OCI-LY3 (cell line): ENCODE measurements around the gene PACC1.

Source experiments
- H2AFZ ChIP-seq: fragments of 200-600, 300-600 bp; shearing (Covaris generic); 2 replicates; pipeline ENCODE4 v1.6.0; 2014; ENCODE audit warnings: antibody characterized with exemption, low read depth, low read length
- H3K27ac ChIP-seq: fragments of 200-600, 300-600 bp; sonication (generic); 2 replicates; pipeline ENCODE4 v1.5.1; 2014; ENCODE audit warnings: mild to moderate bottlenecking, low read length, moderate library complexity, mixed read lengths
- H3K27me3 ChIP-seq: fragments of 200-600, 300-600 bp; sonication (generic); 2 replicates; pipeline ENCODE4 v1.6.1; 2014; ENCODE audit warnings: low read depth, low read length, mixed read lengths
- H3K36me3 ChIP-seq: fragments of 200-600, 300-600 bp; sonication (generic); replicated peaks from 2 replicates; pipeline ENCODE3; 2014; ENCODE audit warnings: low read depth, low read length, mixed read lengths
- H3K4me1 ChIP-seq: fragments of 300-600, 200-600 bp; sonication (generic); 2 replicates; pipeline ENCODE4 v1.6.1; 2014; ENCODE audit warnings: low read length, mixed read lengths
- H3K4me2 ChIP-seq: fragments of 200-600, 300-600 bp; sonication (generic); 2 replicates; pipeline ENCODE4 v1.6.1; 2014; ENCODE audit warnings: low read length, mixed read lengths
- H3K4me3 ChIP-seq: fragments of 300-600, 200-600 bp; sonication (generic); 2 replicates; pipeline ENCODE4 v1.5.1; 2014; ENCODE audit warnings: antibody characterized with exemption, mild to moderate bottlenecking, low read length, moderate library complexity
- H3K79me2 ChIP-seq: fragments of 300-600, 200-600 bp; shearing (Covaris generic); 2 replicates; pipeline ENCODE4 v1.6.1; 2014; ENCODE audit warnings: mild to moderate bottlenecking, low read length, mixed read lengths
- H3K9ac ChIP-seq: fragments of 300-600, 200-600 bp; shearing (Covaris generic); 2 replicates; pipeline ENCODE4 v1.6.0; 2014; ENCODE audit warnings: mild to moderate bottlenecking, low read length, moderate library complexity
- H3K9me3 ChIP-seq: fragments of 200-600, 300-600 bp; shearing (Covaris generic); 2 replicates; pipeline ENCODE4 v1.6.1; 2014; ENCODE audit warnings: low read length, mixed read lengths; ENCODE audit not compliant: insufficient read depth
- H4K20me1 ChIP-seq: fragments of 200-600, 300-600 bp; sonication (generic); 2 replicates; pipeline ENCODE4 v1.6.1; 2016; ENCODE audit warnings: low read length, mixed read lengths; ENCODE audit not compliant: insufficient read depth
- EZH2phosphoT487 ChIP-seq: fragments of 200-600 bp; shearing (Covaris generic); IDR thresholded peaks from 2 replicates; pipeline ENCODE4 v1.6.1; 2018; ENCODE audit warnings: antibody characterized with exemption, mixed run types, low read depth
- TF ChIP-seq, protein P1 (sequence below): fragments of 200-600, 300-600 bp; sonication (generic); IDR thresholded peaks from 2 replicates; pipeline ENCODE4 v1.5.1; 2014; ENCODE audit warnings: antibody characterized with exemption, low read length, low read depth

The PACC1 gene

GRCh38 chr1:212455803-212456528 lies 41.3 kb upstream of the PACC1 start:
- Histone ChIP-seq H2AFZ (no peak overlapping the region), H3K4me1 (peaks cover 3% of the 10 kb centered on the region; the same call in 1 of the 2 replicates), H3K4me2 (peak overlapping the region; percentile 2; the same call in 1 of the 2 replicates), H3K36me3 (peaks cover 7% of the 10 kb centered on the region), H3K9me3 (0 out of 2 replicates have a peak, but pooled peaks cover 5% of the 10 kb centered on the region), H4K20me1 (no peaks in the 10 kb centered on the region), H3K27me3 (no peaks in the 10 kb centered on the region), H3K79me2 (no peaks in the 10 kb centered on the region), H3K4me3 (no peak overlapping the region), H3K27ac (no peak overlapping the region), H3K9ac (no peak overlapping the region)
- no peak for TF ChIP-seq EZH2phosphoT487
- TF ChIP-seq, protein P1, sequence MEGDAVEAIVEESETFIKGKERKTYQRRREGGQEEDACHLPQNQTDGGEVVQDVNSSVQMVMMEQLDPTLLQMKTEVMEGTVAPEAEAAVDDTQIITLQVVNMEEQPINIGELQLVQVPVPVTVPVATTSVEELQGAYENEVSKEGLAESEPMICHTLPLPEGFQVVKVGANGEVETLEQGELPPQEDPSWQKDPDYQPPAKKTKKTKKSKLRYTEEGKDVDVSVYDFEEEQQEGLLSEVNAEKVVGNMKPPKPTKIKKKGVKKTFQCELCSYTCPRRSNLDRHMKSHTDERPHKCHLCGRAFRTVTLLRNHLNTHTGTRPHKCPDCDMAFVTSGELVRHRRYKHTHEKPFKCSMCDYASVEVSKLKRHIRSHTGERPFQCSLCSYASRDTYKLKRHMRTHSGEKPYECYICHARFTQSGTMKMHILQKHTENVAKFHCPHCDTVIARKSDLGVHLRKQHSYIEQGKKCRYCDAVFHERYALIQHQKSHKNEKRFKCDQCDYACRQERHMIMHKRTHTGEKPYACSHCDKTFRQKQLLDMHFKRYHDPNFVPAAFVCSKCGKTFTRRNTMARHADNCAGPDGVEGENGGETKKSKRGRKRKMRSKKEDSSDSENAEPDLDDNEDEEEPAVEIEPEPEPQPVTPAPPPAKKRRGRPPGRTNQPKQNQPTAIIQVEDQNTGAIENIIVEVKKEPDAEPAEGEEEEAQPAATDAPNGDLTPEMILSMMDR: peak; percentile 99

DNA sequence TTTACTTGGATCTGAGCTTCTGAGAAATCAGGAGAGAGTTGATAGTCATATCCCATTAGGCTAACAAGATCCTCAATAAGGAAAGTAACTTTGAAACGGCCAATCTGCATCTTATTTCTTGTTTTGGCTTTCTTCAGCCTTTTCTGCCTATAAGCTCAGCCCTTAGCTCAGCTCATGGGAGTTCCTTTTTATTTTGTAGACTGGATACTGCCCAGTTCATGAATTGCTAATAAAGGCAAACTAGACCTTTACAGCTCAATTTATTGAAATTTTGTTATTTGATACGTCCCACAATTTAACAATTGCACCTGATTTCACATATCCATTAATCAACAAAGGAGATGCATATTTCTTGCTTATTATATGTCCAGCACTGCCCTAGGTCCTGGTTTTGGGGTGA lies 40.7 kb upstream of the PACC1 start:
- no peaks in the 10 kb centered on the region for H3K79me2 ChIP-seq

GRCh38 chr1:212454741-212455140 lies 40.1 kb upstream of the PACC1 start:
- H3K4me2 ChIP-seq: no peak overlapping the region
- TF ChIP-seq, protein P1: no peak
- no peak for TF ChIP-seq EZH2phosphoT487
- peaks cover 3% of the 10 kb centered on the region; the same call in 1 of the 2 replicates for H3K4me1 ChIP-seq

More for the DNA sequence above, 40.7 kb upstream of the PACC1 start:
- Histone ChIP-seq H3K9ac (no peak overlapping the region), H3K4me2 (peak overlapping the region; percentile 2; the same call in 1 of the 2 replicates), H3K9me3 (0 out of 2 replicates have a peak, but pooled peaks cover 5% of the 10 kb centered on the region), H3K36me3 (peaks cover 7% of the 10 kb centered on the region), H4K20me1 (no peaks in the 10 kb centered on the region), H2AFZ (no peak overlapping the region), H3K27ac (no peak overlapping the region), H3K27me3 (no peaks in the 10 kb centered on the region), H3K4me1 (peaks cover 3% of the 10 kb centered on the region; the same call in 1 of the 2 replicates), H3K4me3 (no peak overlapping the region)
- no peak for TF ChIP-seq EZH2phosphoT487
- TF ChIP-seq, protein P1: no peak

DNA sequence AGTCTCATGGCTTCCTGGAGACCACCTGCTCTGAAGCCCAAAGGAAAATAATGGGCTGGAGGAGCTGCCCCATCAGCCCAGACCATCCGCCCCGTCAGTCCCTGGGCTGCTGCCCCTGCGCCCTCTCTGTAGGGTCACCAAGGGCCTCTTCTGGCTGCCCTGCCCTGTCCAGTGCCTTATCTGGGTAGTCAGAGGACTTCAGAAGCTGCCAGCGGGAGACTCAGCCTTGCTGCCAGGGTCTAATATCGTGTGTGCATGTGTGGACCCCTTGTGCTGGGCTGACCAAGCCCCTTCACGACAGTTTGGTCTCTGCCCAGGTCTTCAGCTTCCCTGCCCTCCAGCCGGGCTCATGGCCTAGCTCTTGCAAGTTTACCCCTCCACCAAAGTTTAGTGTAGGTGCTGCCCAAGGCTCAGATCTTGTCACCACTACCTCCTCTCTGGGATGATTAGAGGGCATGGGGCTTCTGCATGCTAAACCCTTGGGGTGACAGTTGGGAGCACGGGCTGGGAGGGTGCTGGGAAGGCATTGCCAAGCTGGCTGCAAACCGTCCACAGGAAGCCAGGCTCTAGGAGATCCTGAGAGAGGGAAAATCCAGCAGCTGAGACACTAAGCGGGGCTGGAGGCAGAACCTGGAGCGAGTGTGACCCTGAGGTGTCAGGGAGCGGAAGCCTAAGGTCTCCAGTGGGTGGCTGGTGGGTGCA lies 38.6 kb upstream of the PACC1 start:
- Histone ChIP-seq H3K4me3 (no peak overlapping the region), H3K27ac (no peak overlapping the region), H2AFZ (no peak overlapping the region)

More at GRCh38 chr1:212454741-212455140, 40.1 kb upstream of the PACC1 start:
- Histone ChIP-seq H3K27ac (no peak overlapping the region), H3K27me3 (no peaks in the 10 kb centered on the region), H4K20me1 (no peaks in the 10 kb centered on the region), H3K36me3 (peaks cover 7% of the 10 kb centered on the region), H3K9me3 (0 out of 2 replicates have a peak, but pooled peaks cover 5% of the 10 kb centered on the region), H2AFZ (no peak overlapping the region), H3K9ac (no peak overlapping the region), H3K4me3 (no peak overlapping the region), H3K79me2 (no peaks in the 10 kb centered on the region)

More for the DNA sequence above, 38.6 kb upstream of the PACC1 start:
- TF ChIP-seq EZH2phosphoT487: no peak
- TF ChIP-seq, protein P1: no peak
- no peaks in the 10 kb centered on the region for H3K79me2 ChIP-seq
- H3K4me2 ChIP-seq: no peak overlapping the region
- H3K36me3 ChIP-seq: peaks cover 4% of the 10 kb centered on the region
- 0 out of 2 replicates have a peak, but pooled peaks cover 4% of the 10 kb centered on the region for H3K9me3 ChIP-seq
- H3K9ac ChIP-seq: no peak overlapping the region
- H4K20me1 ChIP-seq: no peaks in the 10 kb centered on the region
- no peaks in the 10 kb centered on the region for H3K27me3 ChIP-seq
- H3K4me1 ChIP-seq: peaks cover 3% of the 10 kb centered on the region; the same call in 1 of the 2 replicates
